HG03064 (cell line): Measurements from ENCODE around the gene KLHL20.
"Not testable (repeated sequence)": the region's sequence is repeated elsewhere in the genome, so short reads cannot be mapped to it uniquely, and the experiment has no call there.

Experiments used
- ATAC-seq: cut with Tn5 transposase; IDR thresholded peaks from one replicate; pipeline ENCODE4 v1.9.1; 2021; ENCODE audit warnings: low read depth; ENCODE audit not compliant: unreplicated experiment

KLHL20 gene, protein sequence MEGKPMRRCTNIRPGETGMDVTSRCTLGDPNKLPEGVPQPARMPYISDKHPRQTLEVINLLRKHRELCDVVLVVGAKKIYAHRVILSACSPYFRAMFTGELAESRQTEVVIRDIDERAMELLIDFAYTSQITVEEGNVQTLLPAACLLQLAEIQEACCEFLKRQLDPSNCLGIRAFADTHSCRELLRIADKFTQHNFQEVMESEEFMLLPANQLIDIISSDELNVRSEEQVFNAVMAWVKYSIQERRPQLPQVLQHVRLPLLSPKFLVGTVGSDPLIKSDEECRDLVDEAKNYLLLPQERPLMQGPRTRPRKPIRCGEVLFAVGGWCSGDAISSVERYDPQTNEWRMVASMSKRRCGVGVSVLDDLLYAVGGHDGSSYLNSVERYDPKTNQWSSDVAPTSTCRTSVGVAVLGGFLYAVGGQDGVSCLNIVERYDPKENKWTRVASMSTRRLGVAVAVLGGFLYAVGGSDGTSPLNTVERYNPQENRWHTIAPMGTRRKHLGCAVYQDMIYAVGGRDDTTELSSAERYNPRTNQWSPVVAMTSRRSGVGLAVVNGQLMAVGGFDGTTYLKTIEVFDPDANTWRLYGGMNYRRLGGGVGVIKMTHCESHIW

GRCh38 chr1:173714759-173715537, at the start of gene KLHL20:
Gene KLHL20 (plus strand): TSS chr1:173714981. CDS start chr1:173716044, 1,063 bp downstream.
- ATAC-seq: peak; percentile 87

- ATAC-seq: no peak
Observed at GRCh38 chr1:173666646-173667045, 48.1 kb upstream of the KLHL20 start.

DNA sequence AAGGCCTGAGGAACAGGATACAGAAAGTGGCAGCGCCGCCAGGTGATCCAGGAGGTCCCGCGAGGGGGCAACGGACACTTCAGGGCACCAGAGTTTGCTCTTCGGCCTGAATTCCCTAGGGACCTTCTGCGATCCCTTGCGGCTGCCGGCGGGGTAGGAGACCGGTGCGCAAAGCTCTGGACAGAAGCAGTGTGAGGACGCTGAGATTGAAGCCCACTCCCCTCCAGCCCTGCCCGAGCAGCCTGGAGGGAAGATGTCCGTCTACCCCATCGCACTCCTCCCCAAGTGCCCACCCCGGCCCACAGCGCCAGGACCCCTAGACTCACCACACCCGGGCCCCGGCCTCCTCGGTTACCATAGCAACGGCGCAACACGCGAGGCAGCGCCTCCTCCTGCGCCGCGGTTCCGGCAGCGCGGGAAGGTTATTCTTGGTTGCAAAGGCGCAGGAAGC, 45.3 kb upstream of the KLHL20 start, which contains the start of gene ANKRD45:
Gene ANKRD45 (minus strand): TSS at position 361 of the 451 bp plus-strand sequence. CDS start 10,433 bp downstream, outside the sequence.
- ATAC-seq: no peak

- ATAC-seq: not testable (repeated sequence)
Observed at GRCh38 chr1:173674496-173674895, 40.3 kb upstream of the KLHL20 start.

DNA sequence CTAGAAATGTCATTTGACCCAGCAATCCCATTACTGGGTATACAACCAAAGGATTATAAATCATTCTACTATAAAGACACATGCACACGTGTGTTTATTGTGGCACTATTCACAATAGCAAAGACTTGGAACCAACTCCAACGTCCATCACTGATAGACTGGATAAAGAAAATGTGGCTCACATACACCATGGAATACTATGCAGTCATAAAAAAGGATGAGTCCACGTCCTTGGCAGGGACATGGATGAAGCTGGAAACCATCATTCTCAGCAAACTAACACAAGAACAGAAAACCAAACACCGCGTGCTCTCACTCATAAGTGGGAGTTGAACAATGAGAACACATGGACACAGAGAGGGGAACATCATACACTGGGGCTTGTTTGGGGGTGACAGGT, 34.6 kb upstream of the KLHL20 start:
- ATAC-seq: not testable (repeated sequence)

GRCh38 chr1:173682184-173682583, 32.6 kb upstream of the KLHL20 start:
- ATAC-seq: no peak

DNA sequence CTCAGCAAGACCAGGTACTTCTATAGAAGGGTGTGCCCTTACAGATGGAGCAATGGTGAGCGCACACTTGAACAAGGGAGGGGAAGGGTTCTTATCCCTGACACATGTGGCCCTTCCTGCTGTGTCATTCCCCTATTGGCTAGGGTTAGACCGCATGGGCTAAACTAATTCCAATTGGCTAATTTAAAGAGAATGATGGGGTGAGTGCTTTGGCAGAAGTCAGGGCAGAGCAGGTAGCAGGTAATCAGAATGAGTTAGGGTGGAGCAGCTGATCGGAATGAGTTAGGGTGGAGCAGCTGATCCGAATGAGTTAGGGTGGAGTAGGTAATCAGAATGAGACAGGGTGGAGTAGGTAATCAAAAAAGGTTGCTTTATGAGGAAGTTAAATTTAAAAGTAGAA, 30.9 kb upstream of the KLHL20 start:
- not testable (repeated sequence) for ATAC-seq

- not testable (repeated sequence) for ATAC-seq
Observed at GRCh38 chr1:173685121-173685520, 29.7 kb upstream of the KLHL20 start.

DNA sequence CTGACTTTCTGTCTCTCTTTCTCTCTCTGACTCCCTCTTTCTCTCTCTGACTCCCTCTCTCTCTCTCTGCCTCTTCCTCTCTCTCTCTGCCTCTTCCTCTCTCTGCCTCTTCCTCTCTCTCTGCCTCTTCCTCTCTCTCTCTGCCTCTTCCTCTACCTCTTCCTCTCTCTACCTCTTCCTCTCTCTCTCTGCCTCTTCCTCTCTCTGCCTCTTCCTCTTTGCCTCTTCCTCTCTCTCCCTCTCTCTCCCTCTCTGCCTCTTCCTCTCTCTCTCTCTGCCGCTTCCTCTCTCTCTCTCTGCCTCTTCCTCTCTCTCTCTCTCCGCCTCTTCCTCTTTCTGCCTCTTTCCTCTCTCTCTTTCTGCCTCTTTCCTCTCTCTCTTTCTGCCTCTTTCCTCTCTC, 26.5 kb upstream of the KLHL20 start:
- no peak for ATAC-seq

DNA sequence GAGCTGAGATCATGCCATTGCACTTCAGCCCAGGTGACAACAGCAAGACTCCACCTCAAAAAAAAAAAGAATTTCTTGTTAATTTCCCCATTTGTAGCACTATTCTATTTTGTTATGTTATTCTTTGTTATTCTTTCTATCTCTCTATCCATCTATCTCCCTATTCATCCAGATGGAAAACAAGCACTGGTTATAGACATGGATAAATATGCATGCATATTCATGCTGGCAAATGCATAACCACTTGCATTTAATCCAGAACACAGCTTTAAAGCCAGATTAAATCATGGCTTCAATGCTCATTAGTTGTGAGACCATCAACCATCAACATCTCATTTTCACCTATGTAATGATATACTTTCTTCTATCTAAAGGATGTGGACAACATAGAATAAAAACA, 21.5 kb upstream of the KLHL20 start:
- ATAC-seq: no peak

- ATAC-seq: not testable (repeated sequence)
Observed at GRCh38 chr1:173701299-173701698, 13.5 kb upstream of the KLHL20 start.

DNA sequence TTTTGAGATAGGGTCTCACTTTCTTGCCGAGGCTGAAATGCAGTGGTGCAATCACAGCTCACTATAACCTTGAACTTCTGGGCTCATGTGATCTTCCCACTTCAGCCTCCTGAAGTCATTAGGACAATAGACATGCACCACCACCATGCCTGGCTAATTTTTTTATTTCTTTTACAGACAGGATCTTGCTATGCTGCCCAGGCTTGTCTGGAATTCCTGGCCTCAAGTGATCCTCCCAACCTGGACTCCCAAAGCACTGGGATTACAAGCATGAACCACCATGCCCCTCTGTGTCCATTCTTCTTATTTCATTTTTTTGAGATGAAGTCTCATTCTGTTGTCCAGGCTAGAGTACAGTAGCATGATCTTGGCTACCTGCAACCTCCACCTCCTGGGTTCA, 12.0 kb upstream of the KLHL20 start:
- ATAC-seq: no peak

GRCh38 chr1:173705117-173705516, 9.7 kb upstream of the KLHL20 start:
- no peak for ATAC-seq

- no peak for ATAC-seq
Observed at GRCh38 chr1:173708787-173709186, 6.0 kb upstream of the KLHL20 start.

GRCh38 chr1:173714441-173714758, 381 bp upstream of the KLHL20 start:
- ATAC-seq: no peak

GRCh38 chr1:173715538-173715844, 710 bp downstream of the KLHL20 start:
- no peak for ATAC-seq

DNA sequence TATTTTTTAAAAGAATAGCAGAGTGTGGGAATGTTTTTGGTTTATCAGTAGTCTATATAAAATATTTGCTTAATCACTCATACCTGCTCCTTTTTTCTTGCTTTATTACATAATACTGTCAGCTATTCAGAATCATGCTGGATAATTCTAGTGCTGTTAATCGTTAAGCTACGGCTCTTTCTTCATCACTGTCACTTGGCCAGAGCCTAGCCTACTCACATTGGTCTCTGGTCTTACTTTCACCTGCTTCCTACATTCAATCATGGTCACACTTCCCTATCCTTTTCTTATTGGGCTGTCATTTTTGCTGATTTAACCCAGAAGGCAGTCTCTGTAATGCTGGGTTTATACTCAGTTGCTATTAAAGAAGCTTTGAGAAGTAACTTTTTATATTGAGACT, 2.5 kb downstream of the KLHL20 start:
- no peak for ATAC-seq

DNA sequence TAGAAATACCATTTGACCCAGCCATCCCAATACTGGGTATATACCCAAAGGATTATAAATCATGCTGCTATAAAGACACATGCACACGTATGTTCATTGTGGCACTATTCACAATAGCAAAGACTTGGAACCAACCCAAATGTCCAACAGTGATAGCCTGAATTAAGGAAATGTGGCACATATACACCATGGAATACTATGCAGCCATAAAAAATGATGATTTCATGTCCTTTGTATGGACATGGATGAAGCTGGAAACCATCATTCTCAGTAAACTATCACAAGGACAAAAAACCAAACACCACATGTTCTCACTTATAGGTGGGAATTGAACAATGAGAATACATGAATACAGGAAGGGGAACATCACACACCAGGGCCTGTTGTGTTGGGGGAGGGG, 16.6 kb downstream of the KLHL20 start:
- not testable (repeated sequence) for ATAC-seq

DNA sequence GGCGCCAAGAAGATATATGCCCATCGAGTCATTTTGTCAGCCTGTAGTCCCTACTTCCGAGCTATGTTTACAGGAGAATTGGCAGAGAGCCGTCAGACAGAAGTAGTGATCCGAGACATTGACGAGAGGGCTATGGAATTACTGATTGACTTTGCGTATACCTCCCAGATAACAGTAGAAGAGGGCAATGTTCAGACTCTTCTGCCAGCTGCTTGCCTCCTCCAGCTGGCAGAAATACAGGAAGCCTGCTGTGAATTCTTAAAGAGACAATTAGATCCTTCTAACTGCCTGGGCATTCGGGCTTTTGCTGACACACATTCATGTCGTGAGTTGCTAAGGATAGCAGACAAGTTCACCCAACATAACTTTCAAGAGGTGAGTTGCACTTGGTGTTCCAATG, 19.1 kb downstream of the KLHL20 start:
- ATAC-seq: no peak

- not testable (repeated sequence) for ATAC-seq
Observed at GRCh38 chr1:173736104-173736503, 21.3 kb downstream of the KLHL20 start.

DNA sequence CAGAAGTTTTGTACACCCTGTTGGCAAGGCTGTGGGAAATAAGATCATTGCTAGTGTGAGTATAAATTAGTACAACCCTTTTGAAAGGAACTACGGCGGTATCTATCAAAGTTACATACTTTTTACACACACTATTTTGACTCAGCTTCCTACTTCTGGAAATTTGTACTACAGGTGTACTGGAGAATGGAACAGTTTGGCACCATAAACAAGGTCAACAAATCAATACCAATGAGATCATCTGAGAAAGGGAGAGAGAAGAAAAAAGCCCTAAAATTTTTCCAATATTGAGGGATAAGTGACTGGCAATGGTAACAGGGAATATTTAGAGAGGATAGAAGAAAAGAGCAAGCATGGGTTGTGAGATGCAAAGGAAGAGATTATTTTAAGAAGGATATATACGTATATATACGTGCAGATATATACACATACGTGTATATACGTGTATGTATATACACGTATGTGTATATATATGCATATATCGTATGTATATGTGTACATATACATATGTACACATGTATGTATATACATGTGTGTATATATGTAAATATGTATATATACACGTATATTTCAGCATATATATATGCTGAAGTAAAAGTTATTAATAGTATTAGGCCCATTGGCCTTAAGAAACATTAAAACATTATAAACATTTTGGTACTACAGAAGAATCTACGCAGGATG, 27.6 kb downstream of the KLHL20 start:
- no peak for ATAC-seq
